MM.1S (cell line): ENCODE measurements around the gene DHRS4.
"Not testable (repeated sequence)": the region's sequence is repeated elsewhere in the genome, so short reads cannot be mapped to it uniquely, and the experiment has no call there.

ENCODE experiments used
- DNase-seq: peaks from one replicate; pipeline ENCODE4 v3.0.0-alpha.2; 2015
- H2AFZ ChIP-seq: fragments of 300-600 bp; sonication (generic); 2 replicates; pipeline ENCODE4 v1.6.0; 2016; ENCODE audit warnings: antibody characterized with exemption, low read length
- H3F3A ChIP-seq: fragments of 300-600 bp; sonication (generic); 2 replicates; pipeline ENCODE4 v1.6.1; 2016; ENCODE audit warnings: mild to moderate bottlenecking, antibody characterized with exemption, low read length, moderate library complexity, mixed read lengths; ENCODE audit not compliant: insufficient read depth
- H3K27ac ChIP-seq: fragments of 300-600 bp; sonication (generic); 2 replicates; pipeline ENCODE4 v1.5.1; 2016; ENCODE audit warnings: mild to moderate bottlenecking, low read length
- H3K27me3 ChIP-seq: fragments of 300-600 bp; sonication (generic); replicated peaks from 2 replicates; pipeline ENCODE4 v1.6.0; 2016; ENCODE audit warnings: low read length; ENCODE audit not compliant: insufficient read depth
- H3K36me3 ChIP-seq: fragments of 300-600 bp; sonication (generic); replicated peaks from 2 replicates; pipeline ENCODE4 v1.6.1; 2016; ENCODE audit warnings: mild to moderate bottlenecking, low read length, mixed read lengths; ENCODE audit not compliant: insufficient read depth
- H3K4me1 ChIP-seq: fragments of 300-600 bp; sonication (generic); 2 replicates; pipeline ENCODE4 v1.6.1; 2016; ENCODE audit warnings: low read length, mixed read lengths
- H3K4me2 ChIP-seq: fragments of 300-600 bp; sonication (generic); 2 replicates; pipeline ENCODE4 v1.6.0; 2016; ENCODE audit warnings: low read depth, low read length
- H3K4me3 ChIP-seq: fragments of 300-600 bp; sonication (generic); 2 replicates; pipeline ENCODE4 v1.5.1; 2016; ENCODE audit warnings: low read length, mixed read lengths
- H3K79me2 ChIP-seq: fragments of 300-600 bp; sonication (generic); 2 replicates; pipeline ENCODE4 v1.6.1; 2016; ENCODE audit warnings: mixed run types, low read length, mixed read lengths
- H3K9ac ChIP-seq: fragments of 300-600 bp; sonication (generic); 2 replicates; pipeline ENCODE4 v1.6.1; 2016; ENCODE audit warnings: low read length, mixed read lengths
- H3K9me2 ChIP-seq: fragments of 300-600 bp; sonication (generic); replicated peaks from 2 replicates; pipeline ENCODE4 v1.6.1; 2016; ENCODE audit warnings: mild to moderate bottlenecking, low read length, mixed read lengths; ENCODE audit not compliant: insufficient read depth
- H3K9me3 ChIP-seq: fragments of 300-600 bp; sonication (generic); replicated peaks from 2 replicates; pipeline ENCODE4 v1.6.1; 2016; ENCODE audit warnings: mild to moderate bottlenecking, low read length, mixed read lengths; ENCODE audit not compliant: insufficient read depth
- H4K20me1 ChIP-seq: fragments of 300-600 bp; sonication (generic); 2 replicates; pipeline ENCODE4 v1.6.1; 2016; ENCODE audit warnings: mild to moderate bottlenecking, low read length, moderate library complexity, mixed read lengths; ENCODE audit not compliant: insufficient read depth

Gene DHRS4

DNA sequence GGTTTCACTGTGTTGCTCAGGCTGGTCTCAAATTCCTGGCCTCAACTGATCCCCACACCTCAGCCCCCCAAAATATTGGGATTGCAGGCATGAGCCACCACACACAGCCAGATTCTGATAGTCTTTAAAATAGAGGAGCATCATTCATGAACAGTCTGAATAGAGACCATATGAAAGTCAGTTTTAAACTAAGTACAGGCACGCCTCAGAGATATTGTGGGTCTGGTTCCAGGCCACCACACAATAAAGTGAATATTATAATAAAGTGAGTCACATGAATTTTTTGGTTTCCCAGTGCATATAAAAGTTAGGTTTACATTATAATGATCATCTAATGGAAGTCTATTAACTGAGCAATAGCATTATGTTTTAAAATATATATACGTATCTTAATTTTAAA lies 8.1 kb downstream of the DHRS4 start:
- not testable (repeated sequence) for H3K27me3 ChIP-seq, H3K27ac ChIP-seq, DNase-seq, H3K9ac ChIP-seq, H3K4me2 ChIP-seq, H3K4me1 ChIP-seq, H3K79me2 ChIP-seq, H3K9me2 ChIP-seq, H2AFZ ChIP-seq, H3K9me3 ChIP-seq, H3K4me3 ChIP-seq, H3F3A ChIP-seq, H3K36me3 ChIP-seq, H4K20me1 ChIP-seq

DNA sequence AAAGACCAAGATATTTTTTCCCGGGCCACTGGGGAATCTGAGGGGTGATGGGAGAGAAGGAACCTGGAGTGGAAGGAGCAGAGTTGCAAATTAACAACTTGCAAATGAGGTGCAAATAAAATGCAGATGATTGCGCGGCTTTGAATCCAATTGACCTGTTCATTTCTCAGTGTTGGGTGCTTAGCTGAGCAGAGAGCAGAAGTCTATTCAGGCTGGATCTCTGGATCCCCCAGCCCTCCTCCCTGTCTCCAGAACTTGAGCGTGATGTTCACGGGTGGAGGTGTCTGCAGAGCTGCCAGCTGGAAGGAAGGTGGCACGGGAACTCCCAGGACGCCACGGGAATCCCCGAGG lies 15.5 kb downstream of the DHRS4 start:
- H3K79me2 ChIP-seq, H3K27ac ChIP-seq, H3K4me2 ChIP-seq, H3K9ac ChIP-seq, H2AFZ ChIP-seq, H4K20me1 ChIP-seq, H3K27me3 ChIP-seq, H3K9me3 ChIP-seq, H3F3A ChIP-seq, H3K36me3 ChIP-seq, H3K9me2 ChIP-seq, DNase-seq, H3K4me3 ChIP-seq, H3K4me1 ChIP-seq: not testable (repeated sequence)

DNA sequence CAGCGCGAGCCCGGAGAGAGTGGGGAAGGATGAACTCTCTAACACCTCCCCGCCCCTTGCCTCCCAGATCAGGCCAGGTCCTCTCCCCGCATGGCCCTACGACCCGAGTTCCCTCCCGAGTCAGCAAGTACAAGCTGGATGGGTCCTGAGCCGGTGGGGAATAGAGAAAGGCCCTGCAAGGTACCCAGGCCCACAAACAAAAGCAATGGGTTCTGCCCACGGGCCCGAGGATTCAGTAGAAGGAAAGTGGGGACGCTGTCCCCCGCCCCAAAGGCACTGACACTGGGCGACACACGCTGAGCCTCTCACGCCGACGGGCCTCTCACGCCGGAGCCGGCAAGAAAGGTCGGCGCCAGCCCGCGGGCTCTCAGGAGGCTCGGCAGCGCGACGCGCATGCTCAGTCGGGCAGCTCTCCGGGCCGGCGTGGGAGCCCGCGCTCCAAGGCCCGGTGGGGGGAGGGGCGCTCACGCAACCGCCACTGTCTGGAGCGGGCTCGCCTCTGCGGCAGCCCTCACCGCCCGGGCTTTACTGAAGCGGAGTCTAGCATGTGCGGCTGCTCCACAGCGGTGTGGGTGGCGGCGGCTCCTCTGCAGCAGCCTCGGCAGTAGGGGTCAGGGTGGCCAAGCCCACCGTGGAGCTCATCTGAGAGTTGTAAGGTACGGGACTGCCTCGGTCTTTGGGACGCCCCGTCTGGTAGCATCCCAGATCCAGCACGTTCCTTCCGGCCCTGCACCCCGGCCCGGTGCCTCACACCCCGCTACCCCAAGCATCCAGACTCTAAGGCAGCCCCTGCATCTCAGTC lies 16.1 kb downstream of the DHRS4 start:
- not testable (repeated sequence) for H3K9me3 ChIP-seq, H3K27ac ChIP-seq, H3K36me3 ChIP-seq, H4K20me1 ChIP-seq, H3K4me3 ChIP-seq, H3K79me2 ChIP-seq, H3K4me2 ChIP-seq, H3K9me2 ChIP-seq, H3K4me1 ChIP-seq, H2AFZ ChIP-seq, H3K9ac ChIP-seq, H3K27me3 ChIP-seq, DNase-seq, H3F3A ChIP-seq

DNA sequence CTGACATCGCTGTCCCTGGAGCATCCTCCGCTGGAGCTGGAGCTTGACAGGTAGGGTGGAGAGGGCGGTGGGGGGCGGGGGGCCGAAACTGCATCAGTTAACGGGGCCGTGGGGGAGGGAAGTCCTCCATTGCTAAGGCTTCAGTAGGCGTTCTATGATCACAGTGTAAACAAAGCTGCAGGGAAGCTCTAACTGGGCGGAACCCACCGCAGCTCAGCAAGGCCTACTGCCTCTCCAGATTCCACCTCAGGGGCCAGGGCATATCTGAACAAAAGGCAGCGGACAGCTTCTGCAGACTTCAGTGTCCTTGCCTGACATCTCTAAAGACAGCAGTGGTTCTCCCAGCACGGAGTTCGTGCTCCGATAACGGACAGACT lies 16.7 kb downstream of the DHRS4 start:
- H3K27me3 ChIP-seq, H3K9ac ChIP-seq, H3K4me1 ChIP-seq, H3K79me2 ChIP-seq, H3K9me2 ChIP-seq, H3K36me3 ChIP-seq, H4K20me1 ChIP-seq, H2AFZ ChIP-seq, H3K9me3 ChIP-seq, H3F3A ChIP-seq, H3K27ac ChIP-seq, H3K4me2 ChIP-seq, DNase-seq, H3K4me3 ChIP-seq: not testable (repeated sequence)

DNA sequence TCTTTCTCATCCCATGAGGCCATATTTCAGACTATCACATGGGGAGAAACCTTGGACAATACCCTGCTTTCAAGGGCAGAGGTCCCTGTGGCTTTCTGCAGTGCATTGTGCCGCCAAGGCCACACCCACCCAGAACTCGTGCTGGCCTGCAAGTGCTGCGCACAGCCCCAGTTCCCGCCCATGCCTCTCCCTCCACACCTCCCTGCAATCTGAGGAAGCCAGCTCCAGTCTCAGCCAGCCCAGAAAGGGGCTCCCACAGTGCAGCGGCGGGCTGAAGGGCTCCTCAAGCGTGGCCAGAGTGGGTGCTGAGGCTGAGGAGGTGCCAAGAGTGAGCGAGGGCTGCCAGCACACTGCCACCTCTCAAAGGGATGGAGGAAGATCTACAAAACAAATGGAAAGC lies 19.6 kb downstream of the DHRS4 start:
- not testable (repeated sequence) for H3K4me2 ChIP-seq, H3K27me3 ChIP-seq, H3K4me1 ChIP-seq, H3K9me3 ChIP-seq, H3K79me2 ChIP-seq, H3K36me3 ChIP-seq, H3K9me2 ChIP-seq, H3K27ac ChIP-seq, H3K4me3 ChIP-seq, H3F3A ChIP-seq, H2AFZ ChIP-seq, DNase-seq, H4K20me1 ChIP-seq, H3K9ac ChIP-seq

DNA sequence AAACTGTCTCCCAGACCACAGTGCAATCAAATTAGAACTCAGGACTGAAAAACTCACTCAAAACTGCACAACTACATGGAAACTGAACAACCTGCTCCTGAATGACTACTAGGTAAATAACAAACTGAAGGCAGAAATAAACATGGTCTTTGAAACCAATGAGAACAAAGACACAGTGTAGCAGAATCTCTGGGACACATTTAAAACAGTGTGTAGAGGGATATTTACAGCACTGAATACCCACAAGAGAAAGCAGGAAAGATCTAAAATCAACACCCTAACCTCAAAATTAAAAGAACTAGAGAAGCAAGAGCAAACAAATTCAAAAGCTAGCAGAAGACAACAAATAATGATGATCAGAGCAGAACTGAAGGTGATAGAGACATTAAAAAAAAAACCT lies 20.5 kb downstream of the DHRS4 start:
- H4K20me1 ChIP-seq, H3K27me3 ChIP-seq, H3K9me3 ChIP-seq, H3K9ac ChIP-seq, H3K4me3 ChIP-seq, H3K36me3 ChIP-seq, DNase-seq, H2AFZ ChIP-seq, H3K4me1 ChIP-seq, H3K27ac ChIP-seq, H3F3A ChIP-seq, H3K79me2 ChIP-seq, H3K9me2 ChIP-seq, H3K4me2 ChIP-seq: not testable (repeated sequence)

DNA sequence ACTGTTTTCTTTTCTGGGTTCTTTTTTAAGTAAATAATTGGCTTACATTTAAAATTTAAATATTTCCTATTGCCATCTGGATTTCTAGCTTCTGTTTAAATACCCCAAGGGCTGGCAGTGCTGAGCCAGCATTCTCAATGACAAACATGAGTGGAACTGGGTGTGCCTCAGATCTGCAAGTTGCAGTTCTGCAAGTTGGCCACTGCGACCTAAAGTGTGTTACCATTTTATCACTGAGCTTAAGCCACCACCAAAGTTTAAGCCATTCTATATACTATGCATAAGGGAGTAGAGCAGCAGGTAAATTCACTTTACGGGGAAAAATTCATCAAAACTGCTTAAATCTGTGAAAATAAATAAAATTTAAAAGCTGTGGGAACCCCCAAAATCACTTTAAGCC lies 23.6 kb downstream of the DHRS4 start:
- not testable (repeated sequence) for DNase-seq

DNA sequence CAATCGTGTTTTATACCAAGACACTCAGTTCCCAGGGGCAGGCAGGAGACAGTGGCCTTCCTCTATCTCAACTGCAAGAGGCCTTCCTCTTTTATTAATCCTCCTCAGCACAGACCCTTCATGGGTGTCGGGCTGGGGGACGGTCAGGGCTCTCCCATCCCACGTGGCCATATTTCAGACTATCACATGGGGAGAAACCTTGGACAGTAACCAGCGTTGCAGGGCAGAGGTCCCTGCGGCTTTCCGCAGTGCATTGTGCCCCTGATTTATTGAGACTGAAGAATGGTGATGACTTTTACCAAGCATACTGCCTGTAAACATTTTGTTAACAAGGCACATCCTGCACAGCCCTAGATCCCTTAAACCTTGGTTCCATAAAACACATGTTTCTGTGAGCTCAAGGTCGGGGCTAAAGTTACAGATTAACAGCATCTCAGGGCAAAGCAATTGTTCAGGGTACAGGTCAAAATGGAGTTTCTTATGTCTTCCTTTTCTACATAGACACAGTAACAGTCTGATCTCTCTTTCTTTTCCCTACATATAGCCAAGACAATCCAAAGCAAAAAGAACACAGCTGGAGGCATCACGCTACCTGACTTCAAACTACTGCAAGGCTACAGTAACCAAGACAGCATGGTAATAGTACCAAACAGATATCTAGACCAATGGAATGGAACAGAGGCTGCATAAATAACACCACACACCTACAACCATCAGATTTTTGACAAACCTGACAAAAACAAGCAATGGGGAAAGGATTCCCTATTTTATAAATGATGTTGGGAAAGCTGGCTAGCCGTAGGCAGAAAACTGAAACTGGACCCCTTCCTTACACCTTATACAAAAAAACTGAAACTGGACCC lies 28.6 kb downstream of the DHRS4 start:
- not testable (repeated sequence) for H2AFZ ChIP-seq, H3K79me2 ChIP-seq, H3K9me2 ChIP-seq, H4K20me1 ChIP-seq, H3K9ac ChIP-seq, H3K9me3 ChIP-seq, DNase-seq, H3K4me2 ChIP-seq, H3K4me1 ChIP-seq, H3K4me3 ChIP-seq, H3K27me3 ChIP-seq, H3K27ac ChIP-seq, H3F3A ChIP-seq, H3K36me3 ChIP-seq

More for the DNA sequence above, 23.6 kb downstream of the DHRS4 start:
- not testable (repeated sequence) for H3K4me3 ChIP-seq, H3K27me3 ChIP-seq, H3K4me1 ChIP-seq, H3K36me3 ChIP-seq, H4K20me1 ChIP-seq, H2AFZ ChIP-seq, H3K79me2 ChIP-seq, H3K9me2 ChIP-seq, H3K9ac ChIP-seq, H3K27ac ChIP-seq, H3K9me3 ChIP-seq, H3K4me2 ChIP-seq, H3F3A ChIP-seq
